Measurements from ENCODE around the gene KLF12.

KLF12 gene

DNA sequence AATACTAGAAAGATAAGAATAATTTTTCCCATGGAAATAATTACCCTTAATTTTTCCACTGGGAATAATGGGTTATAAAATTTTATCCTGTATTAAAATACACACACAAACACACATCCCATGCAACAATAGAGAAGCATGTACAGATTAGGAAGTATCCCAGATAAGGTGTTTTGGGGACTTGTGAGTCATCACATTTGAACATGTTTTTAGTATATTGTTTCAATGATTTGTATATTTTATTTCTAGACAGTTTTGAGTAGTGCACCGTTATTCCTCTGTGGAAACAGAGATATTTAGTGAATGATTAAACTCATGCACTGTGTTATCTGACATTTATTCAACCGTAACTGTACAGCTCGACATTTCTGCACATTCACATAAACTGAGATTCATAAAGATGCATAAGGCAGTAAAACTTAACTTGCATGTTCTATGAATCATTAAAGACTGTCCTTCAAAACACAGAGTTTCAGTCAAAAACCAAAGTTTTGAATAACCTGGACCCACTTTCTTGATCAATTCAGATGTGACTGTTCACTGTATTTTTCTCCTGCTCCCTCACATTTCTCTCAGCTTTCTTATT, 30.1 kb downstream of the KLF12 start:
- no peak overlapping the region for H3K4me3 ChIP-seq (ENCODE audit: low read depth, low read length)
- TF ChIP-seq, protein P1, sequence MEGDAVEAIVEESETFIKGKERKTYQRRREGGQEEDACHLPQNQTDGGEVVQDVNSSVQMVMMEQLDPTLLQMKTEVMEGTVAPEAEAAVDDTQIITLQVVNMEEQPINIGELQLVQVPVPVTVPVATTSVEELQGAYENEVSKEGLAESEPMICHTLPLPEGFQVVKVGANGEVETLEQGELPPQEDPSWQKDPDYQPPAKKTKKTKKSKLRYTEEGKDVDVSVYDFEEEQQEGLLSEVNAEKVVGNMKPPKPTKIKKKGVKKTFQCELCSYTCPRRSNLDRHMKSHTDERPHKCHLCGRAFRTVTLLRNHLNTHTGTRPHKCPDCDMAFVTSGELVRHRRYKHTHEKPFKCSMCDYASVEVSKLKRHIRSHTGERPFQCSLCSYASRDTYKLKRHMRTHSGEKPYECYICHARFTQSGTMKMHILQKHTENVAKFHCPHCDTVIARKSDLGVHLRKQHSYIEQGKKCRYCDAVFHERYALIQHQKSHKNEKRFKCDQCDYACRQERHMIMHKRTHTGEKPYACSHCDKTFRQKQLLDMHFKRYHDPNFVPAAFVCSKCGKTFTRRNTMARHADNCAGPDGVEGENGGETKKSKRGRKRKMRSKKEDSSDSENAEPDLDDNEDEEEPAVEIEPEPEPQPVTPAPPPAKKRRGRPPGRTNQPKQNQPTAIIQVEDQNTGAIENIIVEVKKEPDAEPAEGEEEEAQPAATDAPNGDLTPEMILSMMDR (IDR thresholded peaks at IDR 0.05; ENCODE audit: borderline replicate concordance, insufficient read depth, low read depth, low read length) = no peak

- no peak overlapping the region for H3K4me3 ChIP-seq (ENCODE audit: low read depth, low read length)
- TF ChIP-seq, protein P1 (IDR thresholded peaks at IDR 0.05; ENCODE audit: borderline replicate concordance, insufficient read depth, low read depth, low read length) = no peak
Observed at GRCh38 chr13:74103196-74103595, 31.0 kb downstream of the KLF12 start.

- TF ChIP-seq, protein P1 (IDR thresholded peaks at IDR 0.05; ENCODE audit: borderline replicate concordance, insufficient read depth, low read depth, low read length) = no peak
- no peak overlapping the region for H3K4me3 ChIP-seq (ENCODE audit: low read depth, low read length)
Observed at GRCh38 chr13:74102691-74103090, 31.5 kb downstream of the KLF12 start.

DNA sequence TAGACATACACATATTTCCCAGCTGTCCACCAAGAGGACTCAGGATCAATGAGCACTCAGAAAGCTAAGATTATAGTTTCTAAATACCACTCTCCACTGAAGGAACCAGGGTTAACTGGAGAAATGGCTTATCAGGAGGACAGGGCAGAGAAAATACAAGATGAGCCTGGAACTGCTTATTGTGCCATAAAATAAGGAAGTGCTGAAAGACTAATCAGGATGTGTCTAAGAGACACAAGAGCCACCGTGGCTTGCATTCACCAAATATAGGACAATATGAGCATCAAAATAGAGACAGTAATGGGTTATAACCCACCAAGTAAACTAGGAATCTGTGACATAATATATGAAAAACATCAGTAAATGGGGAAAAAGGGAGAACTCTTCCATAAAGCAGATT, 32.8 kb downstream of the KLF12 start:
- TF ChIP-seq, protein P1 (IDR thresholded peaks at IDR 0.05; ENCODE audit: borderline replicate concordance, insufficient read depth, low read depth, low read length) = no peak
- H3K4me3 ChIP-seq (ENCODE audit: low read depth, low read length) = no peak overlapping the region

DNA sequence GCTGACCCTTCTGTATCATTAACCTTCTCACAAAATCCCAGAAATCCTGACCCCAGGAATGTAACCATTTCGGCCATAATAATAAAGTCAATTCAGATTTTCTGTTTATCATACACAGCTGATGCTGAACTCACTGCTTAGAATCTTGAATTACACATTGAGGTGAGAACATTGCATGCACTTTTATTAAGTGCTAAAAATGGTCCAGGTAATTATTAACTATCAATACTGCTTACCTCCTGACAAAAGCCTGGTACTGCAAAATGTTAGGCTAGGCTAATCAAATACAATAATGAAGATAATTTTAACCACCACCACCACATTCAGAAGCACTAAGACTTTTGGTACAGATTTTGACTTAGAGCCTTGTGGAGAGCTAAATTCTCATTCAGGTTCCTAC, 36.1 kb downstream of the KLF12 start:
- TF ChIP-seq, protein P1 (IDR thresholded peaks at IDR 0.05; ENCODE audit: borderline replicate concordance, insufficient read depth, low read depth, low read length) = no peak

DNA sequence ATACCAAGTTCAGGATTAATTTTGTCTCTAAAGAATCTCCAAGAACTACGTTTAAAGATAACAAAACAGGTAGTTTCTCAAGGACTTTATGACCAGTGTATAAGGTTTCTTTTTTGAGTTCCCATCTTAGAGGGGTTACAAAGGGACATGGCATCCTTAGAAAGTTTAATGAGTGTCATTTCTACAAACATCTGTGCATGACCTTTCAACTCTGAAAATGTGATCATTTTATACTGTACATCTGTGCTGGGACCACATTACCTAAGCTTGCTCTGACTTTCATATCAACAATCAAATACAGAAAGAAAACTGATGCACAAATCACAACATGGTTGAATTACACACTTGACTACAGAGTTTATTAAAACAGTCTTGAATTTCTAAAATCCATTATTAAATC, 37.1 kb downstream of the KLF12 start:
- TF ChIP-seq, protein P1 (IDR thresholded peaks at IDR 0.05; ENCODE audit: borderline replicate concordance, insufficient read depth, low read depth, low read length) = no peak
- no peak overlapping the region for H3K4me3 ChIP-seq (ENCODE audit: low read depth, low read length)

More for the DNA sequence above, 36.1 kb downstream of the KLF12 start:
- no peak overlapping the region for H3K4me3 ChIP-seq (ENCODE audit: low read depth, low read length)

- TF ChIP-seq, protein P1 (IDR thresholded peaks at IDR 0.05; ENCODE audit: borderline replicate concordance, insufficient read depth, low read depth, low read length) = no peak
- H3K4me3 ChIP-seq (ENCODE audit: low read depth, low read length) = no peak overlapping the region
Observed at GRCh38 chr13:74093691-74094090, 40.5 kb downstream of the KLF12 start.
